ENCODE data around the gene CHID1.

CHID1 gene

DNA sequence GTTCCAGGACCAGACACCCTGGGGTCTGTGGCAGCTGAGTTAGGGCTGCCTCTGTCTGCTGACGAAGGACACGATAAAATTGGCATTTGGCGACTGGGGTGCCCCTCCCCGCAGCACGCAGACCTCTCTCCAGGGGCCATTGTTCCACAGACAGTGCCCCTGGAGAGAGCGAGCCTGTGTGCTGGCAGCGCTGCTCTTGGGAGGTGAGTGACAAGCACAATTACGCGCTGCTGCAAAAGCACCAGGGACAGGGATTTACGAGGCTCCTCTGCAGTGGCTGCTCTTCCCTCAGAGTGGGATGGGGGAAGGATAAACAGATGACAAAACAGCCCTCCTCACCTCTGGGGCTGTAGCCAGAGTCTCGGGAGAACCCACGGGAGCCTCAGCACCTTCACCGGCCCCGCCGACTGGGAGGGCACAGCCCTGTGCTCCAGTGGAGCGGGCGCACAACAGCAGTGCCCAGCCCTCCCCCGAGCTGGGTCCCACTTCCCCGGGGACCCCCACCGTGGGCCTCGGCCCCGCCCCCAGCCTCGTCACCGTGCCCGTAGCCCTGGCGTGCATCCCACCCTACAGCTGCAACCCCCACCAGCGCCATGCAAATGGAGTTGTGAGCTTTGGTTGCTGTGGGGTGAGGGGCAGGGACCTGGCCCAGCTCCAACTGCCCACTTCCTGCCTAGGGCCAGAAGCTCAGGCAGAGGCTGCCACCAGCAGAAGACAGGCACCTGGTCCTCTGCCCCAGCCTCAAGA is 19.6 kb downstream of the CHID1 start:
- TF ChIP-seq TEAD4 (IDR thresholded peaks at IDR 0.05) (no peak), CEBPB (IDR thresholded peaks at IDR 0.05) (no peak), TAF1 (IDR thresholded peaks at IDR 0.05; ENCODE audit: low read depth) (no peak), FOXM1 (IDR thresholded peaks at IDR 0.05; ENCODE audit: borderline replicate concordance, low read depth) (no peak), YY1 (IDR thresholded peaks at IDR 0.05; ENCODE audit: low read depth) (no peak), RAD21 (IDR thresholded peaks at IDR 0.05; ENCODE audit: low read depth) (no peak), EP300 (IDR thresholded peaks at IDR 0.05; ENCODE audit: borderline replicate concordance) (no peak), ZBTB7A (IDR thresholded peaks at IDR 0.05; ENCODE audit: low read depth) (no peak), EGR1 (IDR thresholded peaks at IDR 0.05) (no peak), CREB1 (IDR thresholded peaks at IDR 0.05; ENCODE audit: low read depth) (no peak), NFIC (IDR thresholded peaks at IDR 0.05) (no peak)
- TF ChIP-seq, protein P1, sequence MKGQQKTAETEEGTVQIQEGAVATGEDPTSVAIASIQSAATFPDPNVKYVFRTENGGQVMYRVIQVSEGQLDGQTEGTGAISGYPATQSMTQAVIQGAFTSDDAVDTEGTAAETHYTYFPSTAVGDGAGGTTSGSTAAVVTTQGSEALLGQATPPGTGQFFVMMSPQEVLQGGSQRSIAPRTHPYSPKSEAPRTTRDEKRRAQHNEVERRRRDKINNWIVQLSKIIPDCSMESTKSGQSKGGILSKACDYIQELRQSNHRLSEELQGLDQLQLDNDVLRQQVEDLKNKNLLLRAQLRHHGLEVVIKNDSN (IDR thresholded peaks at IDR 0.05): no peak
- TF ChIP-seq, protein P2, sequence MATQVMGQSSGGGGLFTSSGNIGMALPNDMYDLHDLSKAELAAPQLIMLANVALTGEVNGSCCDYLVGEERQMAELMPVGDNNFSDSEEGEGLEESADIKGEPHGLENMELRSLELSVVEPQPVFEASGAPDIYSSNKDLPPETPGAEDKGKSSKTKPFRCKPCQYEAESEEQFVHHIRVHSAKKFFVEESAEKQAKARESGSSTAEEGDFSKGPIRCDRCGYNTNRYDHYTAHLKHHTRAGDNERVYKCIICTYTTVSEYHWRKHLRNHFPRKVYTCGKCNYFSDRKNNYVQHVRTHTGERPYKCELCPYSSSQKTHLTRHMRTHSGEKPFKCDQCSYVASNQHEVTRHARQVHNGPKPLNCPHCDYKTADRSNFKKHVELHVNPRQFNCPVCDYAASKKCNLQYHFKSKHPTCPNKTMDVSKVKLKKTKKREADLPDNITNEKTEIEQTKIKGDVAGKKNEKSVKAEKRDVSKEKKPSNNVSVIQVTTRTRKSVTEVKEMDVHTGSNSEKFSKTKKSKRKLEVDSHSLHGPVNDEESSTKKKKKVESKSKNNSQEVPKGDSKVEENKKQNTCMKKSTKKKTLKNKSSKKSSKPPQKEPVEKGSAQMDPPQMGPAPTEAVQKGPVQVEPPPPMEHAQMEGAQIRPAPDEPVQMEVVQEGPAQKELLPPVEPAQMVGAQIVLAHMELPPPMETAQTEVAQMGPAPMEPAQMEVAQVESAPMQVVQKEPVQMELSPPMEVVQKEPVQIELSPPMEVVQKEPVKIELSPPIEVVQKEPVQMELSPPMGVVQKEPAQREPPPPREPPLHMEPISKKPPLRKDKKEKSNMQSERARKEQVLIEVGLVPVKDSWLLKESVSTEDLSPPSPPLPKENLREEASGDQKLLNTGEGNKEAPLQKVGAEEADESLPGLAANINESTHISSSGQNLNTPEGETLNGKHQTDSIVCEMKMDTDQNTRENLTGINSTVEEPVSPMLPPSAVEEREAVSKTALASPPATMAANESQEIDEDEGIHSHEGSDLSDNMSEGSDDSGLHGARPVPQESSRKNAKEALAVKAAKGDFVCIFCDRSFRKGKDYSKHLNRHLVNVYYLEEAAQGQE (IDR thresholded peaks at IDR 0.05; ENCODE audit: low read depth): no peak
- TF ChIP-seq, protein P3, sequence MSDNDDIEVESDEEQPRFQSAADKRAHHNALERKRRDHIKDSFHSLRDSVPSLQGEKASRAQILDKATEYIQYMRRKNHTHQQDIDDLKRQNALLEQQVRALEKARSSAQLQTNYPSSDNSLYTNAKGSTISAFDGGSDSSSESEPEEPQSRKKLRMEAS (IDR thresholded peaks at IDR 0.05): no peak

DNA sequence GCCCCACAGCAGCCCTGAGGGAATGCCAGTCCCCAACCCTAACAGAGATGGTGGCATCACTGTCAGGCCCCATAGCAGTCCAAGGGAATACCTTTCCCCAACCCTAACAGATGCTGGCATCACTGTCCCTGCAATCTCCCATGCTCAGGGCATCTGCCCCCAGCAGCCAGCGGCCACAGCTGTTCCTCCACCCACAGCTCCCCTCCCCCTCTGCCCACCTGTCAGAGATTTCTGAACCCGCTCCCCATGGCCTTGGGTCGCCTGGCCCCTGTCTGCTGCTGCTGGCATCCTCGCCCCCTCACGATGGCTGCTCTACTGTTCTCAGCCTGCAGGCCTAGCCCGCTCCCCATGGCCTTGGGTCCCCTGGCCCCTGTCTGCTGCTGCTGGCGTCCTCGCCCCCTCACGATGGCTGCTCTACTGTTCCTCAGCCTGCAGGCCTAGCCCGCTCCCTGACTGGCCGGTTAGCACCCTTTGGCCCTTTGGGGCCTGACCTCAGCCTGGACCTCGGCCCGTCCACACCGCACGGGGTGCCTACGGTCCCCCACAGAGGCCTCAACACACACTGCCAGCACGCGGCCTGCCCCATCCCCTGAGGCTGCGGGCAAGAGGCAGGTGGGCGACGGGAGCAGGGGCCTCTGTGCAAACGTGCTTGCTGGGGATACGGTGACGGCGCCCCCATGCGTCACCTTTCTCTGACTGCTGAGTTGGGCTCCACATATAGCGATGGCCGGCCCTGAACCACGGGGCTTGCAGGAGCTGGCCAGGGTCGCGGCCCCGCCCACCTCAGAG is 20.7 kb downstream of the CHID1 start:
- TF ChIP-seq ZBTB7A (IDR thresholded peaks at IDR 0.05; ENCODE audit: low read depth) (no peak), RAD21 (IDR thresholded peaks at IDR 0.05; ENCODE audit: low read depth) (no peak), TAF1 (IDR thresholded peaks at IDR 0.05; ENCODE audit: low read depth) (no peak), CREB1 (IDR thresholded peaks at IDR 0.05; ENCODE audit: low read depth) (no peak), EGR1 (IDR thresholded peaks at IDR 0.05) (no peak), EP300 (IDR thresholded peaks at IDR 0.05; ENCODE audit: borderline replicate concordance) (no peak), TCF12 (IDR thresholded peaks at IDR 0.05; ENCODE audit: low read depth) (no peak), NFIC (IDR thresholded peaks at IDR 0.05) (no peak), CEBPB (IDR thresholded peaks at IDR 0.05) (no peak), YY1 (IDR thresholded peaks at IDR 0.05; ENCODE audit: low read depth) (no peak), TEAD4 (IDR thresholded peaks at IDR 0.05) (no peak), FOXM1 (IDR thresholded peaks at IDR 0.05; ENCODE audit: borderline replicate concordance, low read depth) (no peak)
- TF ChIP-seq, protein P3 (IDR thresholded peaks at IDR 0.05): no peak
- TF ChIP-seq, protein P1 (IDR thresholded peaks at IDR 0.05): no peak
- TF ChIP-seq, protein P2 (IDR thresholded peaks at IDR 0.05; ENCODE audit: low read depth): no peak

DNA sequence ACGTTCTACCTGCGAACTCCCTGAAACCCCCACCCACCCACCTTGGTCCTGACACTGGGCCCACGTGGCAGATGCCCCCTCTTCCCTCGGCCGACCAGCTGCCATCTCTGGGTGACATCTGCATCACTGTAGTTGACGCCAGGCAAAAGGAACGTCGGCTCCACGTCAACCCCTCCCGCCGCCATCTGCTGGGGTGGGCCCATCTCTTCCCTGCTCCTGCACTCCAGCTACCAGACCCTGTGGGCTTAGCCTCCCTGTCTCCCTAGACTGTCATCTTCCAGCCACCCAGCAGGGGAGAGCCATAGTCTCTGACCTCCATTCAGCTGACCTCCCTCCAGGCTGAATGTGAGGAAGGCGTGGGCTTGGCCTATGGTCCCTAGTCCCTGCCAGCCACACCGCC is 21.4 kb downstream of the CHID1 start:
- TF ChIP-seq, protein P3 (IDR thresholded peaks at IDR 0.05): no peak
- no peak for TF ChIP-seq TAF1 (IDR thresholded peaks at IDR 0.05; ENCODE audit: low read depth)
- TF ChIP-seq CREB1 (IDR thresholded peaks at IDR 0.05; ENCODE audit: low read depth): no peak
- TF ChIP-seq TCF12 (IDR thresholded peaks at IDR 0.05; ENCODE audit: low read depth): no peak
- no peak for TF ChIP-seq TEAD4 (IDR thresholded peaks at IDR 0.05)
- no peak for TF ChIP-seq RAD21 (IDR thresholded peaks at IDR 0.05; ENCODE audit: low read depth)
- no peak for TF ChIP-seq FOXM1 (IDR thresholded peaks at IDR 0.05; ENCODE audit: borderline replicate concordance, low read depth)
- TF ChIP-seq, protein P1 (IDR thresholded peaks at IDR 0.05): no peak
- TF ChIP-seq ZBTB7A (IDR thresholded peaks at IDR 0.05; ENCODE audit: low read depth): no peak
- no peak for TF ChIP-seq EP300 (IDR thresholded peaks at IDR 0.05; ENCODE audit: borderline replicate concordance)
- TF ChIP-seq CEBPB (IDR thresholded peaks at IDR 0.05): no peak
- TF ChIP-seq, protein P2 (IDR thresholded peaks at IDR 0.05; ENCODE audit: low read depth): no peak
- no peak for TF ChIP-seq EGR1 (IDR thresholded peaks at IDR 0.05)
- TF ChIP-seq NFIC (IDR thresholded peaks at IDR 0.05): no peak
- TF ChIP-seq YY1 (IDR thresholded peaks at IDR 0.05; ENCODE audit: low read depth): no peak
